T follicular helper cell (primary cell): ENCODE measurements around the gene C17orf75.

Source experiments
- DNase-seq: peaks from one replicate; pipeline ENCODE4 v3.0.0-alpha.2; 2020; ENCODE audit warnings: low read depth

Gene C17orf75

GRCh38 chr17:32303781-32304288 lies 38.1 kb downstream of the C17orf75 start:
- no peak for DNase-seq

DNA sequence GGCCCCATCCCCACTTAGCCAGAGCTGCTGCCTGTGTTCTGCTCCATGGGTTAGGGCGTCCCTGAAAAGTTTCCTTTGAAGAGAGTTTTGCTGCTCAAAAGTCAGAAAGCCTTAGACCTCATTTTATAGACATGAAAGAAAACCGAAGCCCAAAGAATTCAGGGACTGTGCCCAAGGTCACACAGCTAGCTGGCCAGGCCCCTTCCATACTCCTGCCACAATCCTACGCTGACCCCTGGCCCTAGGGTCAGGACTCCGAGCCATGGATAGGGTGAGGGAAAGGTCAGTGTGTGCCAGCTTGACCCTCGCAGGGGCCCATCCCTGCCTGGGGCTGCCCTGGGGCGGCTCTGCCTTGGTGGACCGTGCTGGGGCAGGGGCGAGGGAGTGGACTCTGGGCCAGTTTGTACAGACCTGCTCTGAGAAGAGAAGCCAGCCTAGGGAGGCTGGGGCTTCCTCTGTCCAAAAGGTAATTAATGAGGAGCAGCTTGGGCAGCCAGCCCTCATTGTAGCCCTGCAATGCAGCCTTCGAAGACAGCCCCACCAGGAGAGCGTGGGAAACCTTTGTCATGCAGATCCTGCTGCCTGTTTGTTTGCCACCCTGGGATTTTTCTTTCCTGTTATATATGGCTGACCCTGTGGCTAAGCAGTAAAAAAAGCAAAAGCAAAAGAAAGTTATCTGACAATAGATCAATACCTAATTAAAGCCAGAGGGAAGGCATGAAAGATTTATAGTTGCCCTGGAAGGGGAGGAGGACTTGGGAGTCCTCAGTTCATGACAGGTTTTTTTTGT lies 38.9 kb downstream of the C17orf75 start:
- no peak for DNase-seq

GRCh38 chr17:32302037-32302436 lies 39.9 kb downstream of the C17orf75 start:
- no peak for DNase-seq

DNA sequence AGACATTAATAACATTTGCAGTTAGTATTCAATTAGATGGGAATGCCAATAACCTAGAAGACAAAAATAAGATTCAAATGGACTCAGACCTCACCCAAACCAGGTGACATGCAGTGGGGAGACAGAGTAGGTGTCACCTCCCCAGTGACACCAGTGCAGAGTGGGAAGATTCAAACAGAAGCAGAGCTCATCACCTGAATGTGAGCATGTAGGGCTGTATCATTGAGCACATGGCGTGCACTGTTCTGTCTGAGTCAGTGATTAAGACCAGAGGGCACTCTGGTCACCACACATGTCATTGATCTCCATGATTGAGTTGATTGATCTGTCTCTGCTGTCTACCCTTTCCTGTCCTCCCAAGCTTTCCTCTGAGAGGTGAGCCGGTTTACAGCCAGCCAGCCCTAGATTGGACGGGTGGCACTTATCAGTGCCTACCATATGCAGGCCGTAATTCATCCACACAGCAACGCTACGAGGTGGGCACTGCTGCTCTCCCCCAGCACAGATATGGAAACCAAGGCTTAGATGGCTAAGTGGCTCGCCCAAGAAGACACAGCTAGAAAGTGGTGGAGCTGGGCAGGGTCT lies 42.3 kb downstream of the C17orf75 start:
- no peak for DNase-seq

GRCh38 chr17:32298721-32299579 lies 43.0 kb downstream of the C17orf75 start:
- DNase-seq: no peak

GRCh38 chr17:32298298-32298697 lies 43.7 kb downstream of the C17orf75 start:
- no peak for DNase-seq

DNA sequence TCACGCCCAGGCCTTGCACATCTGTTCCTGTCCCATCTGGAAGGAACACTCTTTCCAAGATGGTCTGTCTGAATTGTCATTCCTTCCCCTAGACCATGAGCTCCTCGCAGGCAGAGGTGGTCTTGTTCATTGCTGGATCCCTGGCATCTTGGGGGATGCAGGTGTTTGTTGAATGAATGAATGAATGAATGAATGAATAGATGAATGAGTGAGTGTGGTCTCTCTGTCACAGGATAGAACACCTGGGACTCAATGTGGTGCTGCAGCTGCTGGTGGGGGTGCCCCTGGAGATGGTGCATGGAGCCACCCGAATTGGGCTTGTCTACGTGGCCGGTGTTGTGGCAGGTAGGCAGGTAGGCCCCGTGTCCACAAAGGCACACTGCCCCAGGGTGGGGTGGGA lies 44.1 kb downstream of the C17orf75 start:
- DNase-seq: no peak

DNA sequence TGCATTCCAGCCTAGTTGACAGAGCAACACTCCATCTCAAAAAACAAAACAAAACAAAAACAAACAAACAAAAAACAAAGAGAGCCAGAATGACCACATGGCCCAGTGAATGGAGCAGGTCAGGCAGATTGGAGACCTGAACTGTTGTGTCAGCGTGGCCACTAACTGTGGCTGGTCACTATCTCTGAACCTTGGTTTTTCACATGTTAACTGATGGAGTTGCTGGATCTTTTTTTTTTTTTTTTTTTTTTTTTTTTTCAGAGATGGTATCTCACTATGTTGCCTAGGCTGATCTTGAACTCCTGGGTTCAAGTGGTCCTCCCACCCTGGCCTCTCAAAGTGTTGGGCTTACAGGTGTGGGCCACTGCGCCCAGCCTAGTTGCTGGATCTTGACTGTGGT lies 44.5 kb downstream of the C17orf75 start:
- no peak for DNase-seq

GRCh38 chr17:32292094-32292493 lies 49.9 kb downstream of the C17orf75 start:
- DNase-seq: no peak

DNA sequence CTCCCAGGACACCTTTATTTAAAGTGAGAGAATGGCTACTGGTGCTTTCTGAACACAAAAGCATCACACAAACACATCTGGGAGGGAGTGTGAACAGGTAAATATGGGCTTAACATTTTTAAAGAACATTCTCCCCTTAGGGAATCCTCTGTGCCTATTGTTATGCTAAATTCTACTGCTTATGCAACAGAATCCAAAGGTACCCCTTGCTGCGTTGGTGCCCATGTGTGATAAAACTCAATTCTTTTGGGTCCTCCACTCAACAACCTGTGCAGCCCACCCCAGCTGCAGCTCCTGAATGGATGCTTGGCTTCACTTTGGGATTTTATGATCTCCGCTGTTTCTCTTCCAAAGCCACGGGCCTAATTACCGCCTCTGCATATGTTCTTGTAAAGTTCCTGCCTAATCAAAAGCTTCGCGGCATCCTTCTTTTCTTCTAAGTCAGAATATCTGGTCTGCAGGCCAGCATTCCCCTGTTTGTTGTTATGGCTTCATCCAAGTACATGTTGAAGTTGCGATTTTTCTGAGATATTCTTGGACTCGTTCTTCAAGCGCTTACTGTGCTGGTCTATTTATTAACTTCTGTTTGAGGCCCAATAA lies 52.4 kb downstream of the C17orf75 start:
- DNase-seq: no peak

DNA sequence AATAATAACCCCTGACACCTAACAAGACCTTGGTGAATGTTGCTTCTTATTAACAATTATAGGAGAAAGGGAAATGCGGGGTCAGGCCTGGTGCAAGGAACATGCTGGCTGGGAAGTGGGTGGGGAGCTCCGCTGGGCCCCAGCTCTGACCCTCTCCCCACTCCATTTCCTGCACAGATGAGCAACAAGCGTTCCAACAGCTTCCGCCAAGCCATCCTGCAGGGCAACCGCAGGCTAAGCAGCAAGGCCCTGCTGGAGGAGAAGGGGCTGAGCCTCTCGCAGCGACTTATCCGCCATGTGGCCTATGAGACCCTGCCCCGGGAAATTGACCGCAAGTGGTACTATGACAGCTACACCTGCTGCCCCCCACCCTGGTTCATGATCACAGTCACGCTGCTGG lies 53.4 kb downstream of the C17orf75 start:
- DNase-seq: no peak

DNA sequence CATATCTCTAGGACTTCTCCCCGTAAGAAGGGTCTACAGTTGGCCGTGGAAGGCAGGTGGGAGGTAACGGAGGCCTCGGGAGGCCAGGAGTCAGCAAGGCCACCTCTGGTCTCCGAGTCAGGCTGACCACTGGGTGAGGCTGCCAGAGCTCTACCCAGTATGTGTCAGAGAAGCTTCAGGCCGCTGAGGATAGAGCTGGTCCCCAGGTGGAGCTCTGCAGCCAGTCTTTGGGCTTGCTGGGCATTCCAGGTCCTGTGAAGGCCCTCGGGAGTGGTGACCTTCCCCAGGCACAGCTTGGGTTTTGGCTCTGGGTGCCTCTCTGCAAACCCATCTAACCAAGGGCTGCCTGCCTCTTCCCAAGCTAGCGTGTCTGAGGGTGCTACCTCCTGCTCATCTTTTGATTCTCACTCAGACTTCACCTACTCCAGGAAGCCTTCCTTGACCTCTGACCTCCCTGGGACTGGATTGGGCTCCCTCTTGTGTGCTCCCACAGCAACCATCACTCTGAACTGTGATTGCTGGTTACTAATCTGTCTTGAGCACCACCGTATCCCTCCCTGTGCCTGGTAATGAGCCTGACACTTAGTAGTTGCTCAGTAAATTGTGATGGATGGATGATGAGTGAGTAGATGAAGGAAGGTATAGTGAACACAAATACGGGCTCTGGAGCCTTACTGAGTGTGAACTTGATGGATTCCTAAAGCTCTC lies 54.0 kb downstream of the C17orf75 start:
- no peak for DNase-seq

DNA sequence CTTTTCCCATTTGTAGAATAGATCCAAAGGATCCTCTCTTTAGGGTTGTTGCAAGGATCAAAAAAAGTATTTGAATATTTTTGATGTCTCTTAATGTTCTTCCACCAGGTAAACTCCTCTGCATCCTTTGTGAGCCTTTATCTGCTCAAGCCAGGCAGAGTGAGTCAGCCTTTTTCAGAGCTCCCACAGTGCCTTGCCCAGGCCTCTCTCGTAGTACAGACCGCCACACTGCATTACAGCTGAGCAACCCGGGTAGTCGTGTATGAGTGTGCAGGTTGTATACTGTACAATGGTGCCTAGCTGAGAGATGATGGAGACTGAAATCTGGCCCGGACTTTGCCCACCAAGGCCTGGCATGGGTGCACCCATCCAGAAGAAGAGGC lies 55.5 kb downstream of the C17orf75 start:
- DNase-seq: no peak

DNA sequence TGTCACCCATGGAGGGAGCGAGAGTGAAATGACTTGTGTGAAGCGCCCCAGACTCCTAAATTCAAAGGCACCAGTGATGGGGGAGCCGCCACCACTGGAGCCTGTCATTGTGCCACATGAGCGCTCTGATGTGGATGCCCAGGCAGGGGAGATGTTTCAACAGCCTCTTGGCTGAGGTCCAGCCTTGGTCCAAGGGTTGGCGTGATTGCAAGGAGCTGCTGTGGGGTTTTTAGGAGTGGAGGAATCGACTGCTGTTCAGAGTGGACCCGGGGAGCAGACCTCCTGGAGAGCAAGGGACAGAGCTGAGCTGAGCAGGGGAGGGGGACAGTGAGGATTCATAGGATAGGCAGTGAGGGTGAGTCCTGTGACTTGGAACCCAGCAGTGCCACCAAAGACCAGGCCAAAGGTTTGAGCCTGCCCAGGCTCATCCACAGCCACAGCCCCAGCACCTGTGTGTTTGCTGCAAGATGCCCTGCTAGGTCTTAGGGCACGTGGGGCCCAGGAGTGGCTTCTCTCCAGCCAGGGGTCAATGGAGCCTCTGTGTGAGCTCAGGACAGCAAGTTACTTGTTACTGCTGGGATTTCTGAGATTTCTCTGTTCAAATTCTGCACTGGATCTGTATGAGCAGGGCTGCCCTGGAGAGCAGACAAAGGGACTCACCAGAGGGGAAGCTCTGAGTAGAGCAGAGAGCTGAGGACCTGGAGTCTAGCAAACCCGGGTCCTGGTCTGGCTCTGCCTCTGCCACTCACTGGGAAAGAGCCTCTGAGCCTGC lies 56.0 kb downstream of the C17orf75 start:
- no peak for DNase-seq

- DNase-seq: no peak
These were observed 56.7 kb downstream of the C17orf75 start for GRCh38 chr17:32285306-32285705.

- DNase-seq: no peak
These were observed 58.2 kb downstream of the C17orf75 start for GRCh38 chr17:32283745-32284201.

DNA sequence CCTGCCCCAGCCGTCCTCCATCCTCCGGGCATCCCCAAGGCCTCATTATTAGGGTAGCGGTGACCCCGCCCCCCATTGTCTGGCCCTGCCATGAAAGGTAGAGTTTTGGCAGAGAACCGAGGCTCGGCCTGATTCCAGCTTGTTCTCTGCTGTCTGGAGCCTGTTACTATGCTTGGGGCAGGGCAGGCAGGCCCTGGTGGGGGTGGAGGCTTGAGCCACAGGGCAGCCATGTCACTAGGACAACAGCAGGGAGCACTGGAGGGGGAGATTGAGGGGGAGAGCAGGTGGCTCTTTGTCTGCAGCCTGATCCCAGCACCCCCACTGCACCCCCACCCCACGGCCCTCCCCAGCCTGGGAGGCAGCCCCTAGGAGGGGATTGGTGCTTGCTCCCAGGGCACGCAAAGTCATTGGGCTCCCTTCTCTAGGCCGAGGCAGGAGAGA lies 60.9 kb downstream of the C17orf75 start:
- DNase-seq: no peak

DNA sequence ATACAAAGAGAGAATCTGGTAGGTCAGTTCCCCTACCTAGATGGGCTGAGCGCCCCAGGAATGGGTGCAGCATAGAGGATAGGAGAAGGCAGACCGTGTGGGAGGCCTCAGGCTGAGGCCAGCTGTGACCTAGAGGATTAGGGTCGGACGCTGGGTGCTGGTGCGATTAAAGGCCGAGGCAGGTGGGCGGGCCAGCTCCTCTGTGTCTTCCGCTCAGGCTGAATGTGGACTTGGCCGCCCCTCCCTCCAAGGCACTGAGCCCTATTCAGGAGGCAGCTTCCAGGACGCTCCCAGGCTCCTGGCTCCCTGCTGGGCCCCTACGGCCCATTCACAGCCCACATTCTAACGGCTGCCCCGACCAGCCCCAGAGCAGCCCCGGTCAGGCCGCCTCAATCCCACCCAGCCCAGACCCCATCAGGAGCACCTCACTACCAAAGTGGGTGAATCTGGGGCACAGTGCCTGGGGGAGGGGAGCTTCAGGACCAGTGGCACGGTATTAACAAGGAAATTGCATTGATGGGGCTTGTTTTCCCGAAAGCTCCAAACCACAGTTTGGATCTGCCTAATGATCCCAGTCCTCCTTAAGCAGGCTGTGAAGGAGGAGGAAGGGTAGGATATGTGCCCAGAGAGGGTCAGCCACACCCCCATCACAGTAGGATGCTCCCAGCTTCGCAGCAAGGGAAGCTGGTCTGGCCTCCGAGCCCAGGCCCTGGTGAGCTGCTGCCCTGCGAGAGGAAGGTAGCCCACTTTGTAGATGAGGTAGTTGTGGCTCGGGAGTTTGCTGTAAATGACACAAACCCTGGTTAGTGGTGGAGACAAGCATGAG lies 61.9 kb downstream of the C17orf75 start:
- no peak for DNase-seq

DNA sequence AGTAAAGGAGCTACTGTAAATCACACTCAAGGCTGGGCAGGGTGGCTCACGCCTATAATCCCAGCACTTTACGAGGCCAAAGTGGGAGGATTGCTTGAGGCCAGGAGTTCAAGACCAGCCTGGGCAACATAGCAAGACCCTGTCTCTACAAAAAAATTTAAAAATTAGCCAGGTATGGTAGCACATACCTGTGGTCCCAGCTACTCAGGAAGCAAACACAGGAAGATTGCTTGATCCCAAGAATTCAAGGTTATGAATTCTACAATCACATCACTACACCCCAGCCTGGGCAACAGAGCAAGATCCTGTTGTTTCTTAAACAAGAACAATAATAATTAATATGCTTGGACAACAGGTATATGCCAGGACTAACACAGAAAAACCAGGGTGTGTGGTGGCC lies 63.2 kb downstream of the C17orf75 start:
- DNase-seq: no peak
